ENCODE data around the gene PPP4R2.

DNA sequence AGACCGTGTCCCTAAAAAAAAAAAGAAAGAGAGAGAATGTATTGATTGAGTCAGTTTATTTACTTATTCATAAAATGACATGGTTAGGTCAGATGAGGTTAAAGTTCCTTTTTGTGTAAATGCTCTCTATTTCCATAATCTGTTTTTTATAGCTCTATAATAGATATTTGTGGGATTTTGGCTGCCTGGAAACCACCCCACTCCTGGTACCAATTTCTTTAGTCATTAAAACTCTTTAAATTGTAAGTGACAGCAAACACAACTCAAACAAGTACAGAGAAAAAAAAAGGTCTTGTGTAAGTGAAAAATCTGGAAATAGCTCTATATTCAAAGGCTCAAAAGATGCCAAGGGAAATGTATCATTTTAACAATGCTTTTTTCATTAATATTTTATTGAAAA lies 11.0 kb upstream of the PPP4R2 start:
- TF ChIP-seq CTCF (IDR thresholded peaks at IDR 0.05) (no peak), ZFX (IDR thresholded peaks at IDR 0.05; ENCODE audit: borderline replicate concordance) (no peak)

Data from 22Rv1 (cell line).